ENCODE data around the gene NDUFAF8.

NDUFAF8 gene

DNA sequence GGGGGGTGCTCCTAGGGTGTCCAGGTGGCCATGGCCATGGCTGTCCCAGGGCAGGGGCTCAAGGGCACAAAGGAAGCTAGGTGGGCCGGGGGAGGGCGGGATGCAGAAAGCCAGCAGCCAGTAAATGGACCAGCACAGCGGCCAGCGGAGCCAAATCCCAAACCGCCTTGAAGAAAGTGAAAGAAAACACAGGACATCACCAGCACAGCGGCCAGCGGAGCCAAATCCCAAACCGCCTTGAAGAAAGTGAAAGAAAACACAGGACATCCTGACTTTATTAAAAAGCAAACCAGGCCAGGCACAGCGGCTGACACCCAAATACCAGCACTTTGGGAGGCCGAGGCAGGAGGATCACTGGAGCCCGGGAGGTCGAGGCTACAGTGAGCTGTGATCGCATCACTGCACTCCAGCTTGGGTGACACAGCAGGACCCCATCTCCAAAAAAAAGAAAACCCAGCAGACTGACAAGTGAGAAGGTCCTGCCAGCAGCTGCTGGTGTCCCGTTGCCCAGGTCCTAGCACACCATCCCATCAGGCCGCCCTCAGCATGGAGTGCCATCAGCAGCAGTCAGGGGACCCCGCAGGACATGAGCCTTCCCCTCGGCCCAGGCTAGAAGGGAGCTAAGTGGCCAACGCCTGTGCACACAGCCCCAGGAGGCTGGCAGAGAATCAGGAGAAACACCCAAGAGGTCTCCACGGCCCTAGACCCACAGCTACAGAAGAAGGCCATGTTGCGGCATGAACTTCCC is 39.0 kb downstream of the NDUFAF8 start:
- DNase-seq, result no peak

DNA sequence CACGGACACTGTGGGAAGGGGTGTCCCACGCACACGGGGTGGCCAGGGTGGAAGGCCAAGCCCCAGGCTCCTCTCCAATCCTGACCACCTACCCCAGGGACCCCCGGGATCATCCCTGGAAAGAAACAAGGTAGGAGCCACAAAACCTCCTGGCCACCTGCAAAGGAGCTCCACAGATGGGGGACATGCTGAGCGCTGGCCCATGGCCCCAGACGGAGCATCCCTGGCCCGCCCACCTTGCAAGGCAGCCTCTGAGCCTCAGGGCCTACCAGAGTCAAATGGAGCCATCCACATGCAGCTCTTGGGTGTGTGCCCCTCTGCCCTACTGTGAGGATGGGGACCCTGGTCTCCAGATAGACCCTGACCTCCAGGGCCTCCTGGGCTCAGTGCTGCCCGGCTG is 39.7 kb downstream of the NDUFAF8 start:
- DNase-seq, result no peak

DNA sequence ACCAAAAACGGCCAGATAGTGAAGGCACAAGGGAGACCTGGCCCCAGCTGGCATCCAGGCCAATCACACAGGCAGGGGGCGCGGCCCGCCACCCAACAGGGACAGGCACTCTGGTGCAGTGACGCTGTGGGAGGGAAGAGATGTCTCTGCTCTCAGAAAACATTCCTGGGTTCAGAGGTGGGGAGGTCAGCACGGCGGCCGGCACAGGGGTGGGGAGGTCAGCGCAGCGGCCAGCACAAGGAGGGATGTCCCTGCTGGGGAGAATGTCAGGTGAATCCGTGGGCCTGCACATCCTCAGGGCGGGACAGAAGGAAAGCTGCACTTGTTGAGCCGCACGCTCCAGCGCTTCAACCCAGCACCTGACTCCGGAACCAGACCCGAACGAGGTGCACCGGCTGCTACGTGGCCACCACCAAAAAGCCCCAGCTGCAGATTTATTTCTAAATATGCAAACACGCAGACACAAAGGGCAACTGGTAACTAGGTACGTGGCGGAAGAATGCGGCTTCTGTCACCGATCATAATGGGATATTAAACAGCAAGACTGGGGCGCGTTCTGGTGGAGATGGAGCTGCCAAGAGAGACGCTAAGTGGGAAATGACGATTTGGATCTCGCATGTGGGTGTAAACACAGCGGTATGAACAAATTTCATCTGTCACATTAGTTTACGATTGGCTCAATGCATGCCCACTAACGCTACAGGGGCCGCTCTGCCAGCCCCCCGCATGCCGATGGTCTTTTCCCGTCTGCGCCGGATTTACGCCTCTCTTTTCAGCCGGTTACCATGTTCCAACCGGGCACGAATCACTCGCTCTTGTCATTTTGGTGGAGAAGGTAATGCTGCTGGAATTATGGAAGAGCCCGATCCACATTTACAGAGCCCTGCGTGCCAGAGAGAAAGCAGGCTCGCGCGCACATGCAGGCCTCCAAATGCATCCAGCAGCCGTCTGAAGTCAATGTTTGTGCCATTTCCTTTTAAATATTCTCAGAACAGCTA is 40.5 kb downstream of the NDUFAF8 start:
- DNase-seq, result no peak

DNA sequence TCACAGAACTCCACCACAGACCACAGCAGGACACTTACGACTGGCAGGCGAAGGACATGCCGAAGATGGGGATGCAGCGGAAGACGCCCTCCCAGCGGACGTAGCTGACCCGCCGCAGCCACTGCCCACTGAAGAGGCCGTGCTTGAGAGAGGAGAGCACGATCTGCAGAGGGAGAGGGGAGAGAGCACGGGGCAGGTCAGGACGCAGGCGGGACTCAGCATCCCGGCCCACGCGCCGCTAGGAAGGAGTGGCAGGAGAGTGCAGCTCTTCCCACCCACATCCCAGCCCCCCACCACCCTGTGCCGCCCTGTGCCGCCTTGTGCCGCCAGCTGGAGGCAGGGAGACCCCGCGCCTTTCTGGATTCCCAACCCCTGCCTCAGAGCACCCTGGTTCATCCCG is 41.5 kb downstream of the NDUFAF8 start:
- DNase-seq, result no peak

DNA sequence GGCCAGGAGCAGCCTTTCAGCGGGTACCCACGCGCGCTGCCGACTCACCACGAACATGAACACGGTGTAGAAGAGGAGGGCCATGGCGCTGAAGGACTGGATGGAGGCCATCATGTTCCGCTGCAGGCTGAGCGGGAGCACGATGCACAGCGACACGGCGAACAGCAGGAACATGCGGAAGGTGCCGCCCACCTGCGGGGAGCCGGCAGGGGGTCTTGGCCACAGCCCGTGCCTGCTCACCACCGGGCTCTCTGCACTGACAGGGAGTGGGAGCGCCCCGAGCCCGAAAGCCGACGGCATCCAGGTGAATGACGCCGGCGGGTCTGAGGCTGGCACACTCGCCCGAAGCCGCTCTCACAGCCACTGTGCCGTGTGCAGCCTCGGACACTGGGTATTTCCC is 43.0 kb downstream of the NDUFAF8 start:
- no peak for DNase-seq

DNA sequence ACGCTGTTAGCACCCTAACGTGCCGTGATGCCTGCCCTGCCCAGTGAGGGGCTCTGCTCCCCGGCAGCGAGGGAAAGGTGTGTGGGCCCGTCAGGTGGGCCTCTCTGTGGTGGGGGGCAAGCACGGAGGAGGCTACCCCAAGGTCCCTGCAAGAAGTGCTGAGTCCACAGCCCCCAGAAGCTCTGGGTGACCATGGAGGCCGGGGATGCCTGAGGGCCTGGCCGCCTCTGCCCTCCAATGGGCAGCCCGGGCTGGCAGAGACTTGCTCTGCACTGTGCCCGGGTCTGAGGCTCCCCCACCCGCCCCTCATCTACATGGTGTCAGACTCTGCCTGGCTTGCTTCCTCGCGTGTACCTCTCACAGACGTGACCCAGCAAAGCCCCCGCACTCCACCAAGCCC is 43.8 kb downstream of the NDUFAF8 start:
- DNase-seq, result no peak

DNA sequence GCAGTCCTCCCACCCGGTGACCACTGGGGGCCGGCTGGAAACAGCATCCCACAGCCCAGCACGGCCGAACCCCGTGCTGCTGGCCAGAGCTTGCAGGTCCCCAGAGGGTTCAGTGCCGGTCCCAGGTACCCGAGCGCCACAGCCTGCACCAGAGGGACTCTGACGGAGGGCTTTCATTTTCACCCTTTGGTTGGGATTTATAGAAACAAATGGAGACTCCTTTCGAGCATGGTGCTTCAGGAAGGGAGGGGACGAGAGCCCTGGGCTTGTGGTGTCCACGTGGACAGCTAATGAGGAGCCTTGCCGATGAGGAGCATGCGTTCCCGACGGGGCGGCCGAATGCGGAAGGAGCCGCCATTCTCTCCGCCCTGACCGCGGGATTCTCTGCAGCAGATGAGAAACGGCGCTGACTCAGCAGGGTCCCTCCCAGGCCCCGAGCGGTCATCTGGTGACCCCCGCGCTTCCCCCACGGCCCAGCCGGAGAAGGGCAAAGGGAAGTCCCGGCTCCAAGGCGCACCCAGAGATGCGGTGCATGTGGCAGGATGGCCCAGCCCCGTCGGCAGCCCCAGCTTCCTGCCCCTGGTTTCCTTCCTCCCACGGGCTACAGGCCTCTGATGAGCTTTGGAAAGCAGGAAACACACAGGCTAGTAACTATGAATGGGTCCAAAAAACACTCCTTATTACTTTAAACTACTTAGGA is 46.2 kb downstream of the NDUFAF8 start:
- peak; percentile 73 to 79 for DNase-seq

DNA sequence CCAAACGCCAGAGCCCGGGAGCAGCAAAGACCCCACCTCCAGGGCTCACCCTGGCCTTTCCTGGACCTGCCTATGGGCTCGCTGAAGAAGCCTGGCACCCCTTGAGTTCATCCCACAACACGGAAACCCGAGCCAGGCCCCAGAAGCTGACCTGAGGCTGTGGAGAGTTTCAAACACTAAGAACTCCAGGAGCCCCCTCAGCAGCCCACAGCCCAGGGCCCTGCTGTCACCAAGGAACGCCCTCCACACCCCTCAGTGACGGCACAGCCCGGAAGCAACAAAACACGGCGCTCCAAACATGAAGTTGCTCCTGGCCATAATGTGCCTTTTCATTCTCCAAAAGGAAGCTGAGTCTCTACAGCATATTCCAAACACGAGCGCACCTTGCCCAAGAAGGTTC is 46.8 kb downstream of the NDUFAF8 start:
- no peak for DNase-seq

DNA sequence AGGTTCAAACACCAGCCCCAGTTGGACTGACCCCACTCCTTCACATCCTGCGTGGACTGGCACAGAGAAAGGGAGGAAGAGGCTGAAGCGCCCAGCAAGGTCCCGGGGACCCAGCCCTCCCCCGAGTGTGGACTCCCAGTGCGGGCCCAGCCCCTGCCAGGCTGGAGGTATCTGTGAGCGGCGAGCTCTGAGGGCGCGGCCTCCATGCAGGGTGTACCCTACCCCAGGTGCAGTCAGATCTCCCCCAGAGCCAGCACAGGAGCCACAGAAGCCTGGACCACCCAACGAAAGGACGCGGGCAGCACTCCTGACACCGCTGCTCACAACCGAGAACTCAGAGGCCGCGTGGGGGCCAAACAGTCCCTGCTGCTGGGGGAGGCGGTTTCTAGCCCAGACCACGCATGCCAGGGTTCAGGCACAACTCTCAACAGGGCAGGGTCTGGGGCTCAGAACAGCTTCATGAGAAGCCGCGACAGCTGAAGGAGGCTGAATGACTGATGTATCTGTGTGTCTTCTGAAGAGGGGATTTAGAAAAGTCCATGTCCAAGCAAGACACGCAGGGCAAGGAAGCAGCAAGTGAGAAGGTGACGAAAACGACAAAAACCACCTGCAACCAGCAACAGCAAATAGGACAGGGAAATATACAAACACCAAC is 47.5 kb downstream of the NDUFAF8 start:
- DNase-seq, result no peak

DNA sequence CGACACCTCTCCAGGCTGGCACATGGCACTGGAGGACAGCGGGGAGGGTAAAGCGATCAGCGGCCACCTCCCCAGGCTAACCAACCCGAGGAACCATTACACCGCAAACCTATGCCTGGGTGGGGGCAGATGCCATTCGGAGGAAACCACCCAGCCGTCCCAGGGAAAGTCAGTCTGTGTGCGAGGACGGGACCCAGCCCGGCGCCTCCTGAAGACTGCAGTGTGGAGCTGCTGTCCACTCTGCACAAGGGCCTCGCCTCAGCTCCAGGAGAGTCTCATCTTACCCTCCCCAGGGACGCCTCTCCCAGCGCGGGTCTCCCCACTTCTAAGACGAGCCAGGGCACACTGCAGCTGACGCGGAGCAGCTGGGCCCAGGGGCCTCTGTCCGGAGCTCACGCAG is 48.0 kb downstream of the NDUFAF8 start:
- no peak for DNase-seq

DNA sequence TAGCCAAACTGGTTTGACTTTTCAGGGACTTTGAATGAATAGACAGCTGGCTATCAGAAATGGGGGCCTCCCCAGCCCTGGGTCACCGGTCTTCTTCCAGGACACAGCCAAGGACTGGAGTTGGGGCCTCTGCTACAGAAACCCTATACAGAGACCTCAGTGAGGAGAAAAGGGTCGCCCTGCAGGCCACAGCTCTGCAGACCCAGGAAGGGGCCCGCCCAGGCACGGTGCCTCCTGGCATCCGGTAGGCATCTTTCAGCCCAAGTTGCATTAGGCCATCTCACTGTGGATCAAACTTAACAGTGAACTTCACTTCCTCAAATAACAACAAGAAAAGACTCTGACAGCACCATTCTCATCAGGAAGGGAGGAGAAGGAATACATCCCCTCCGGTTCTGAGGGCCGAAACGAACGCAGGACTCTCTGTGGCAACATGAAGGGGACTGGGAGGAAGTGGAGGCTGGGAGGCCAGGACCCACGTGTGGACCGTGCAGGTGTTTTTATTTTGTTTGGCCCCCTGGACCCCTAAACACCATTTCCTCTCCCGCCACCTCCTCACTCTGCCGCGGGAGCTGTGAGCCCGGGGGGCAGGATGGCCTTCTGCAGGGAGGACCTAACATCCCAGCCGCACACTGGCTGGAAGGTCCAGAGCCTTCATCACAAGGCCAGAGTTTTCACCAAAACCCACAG is 48.8 kb downstream of the NDUFAF8 start:
- no peak for DNase-seq

DNA sequence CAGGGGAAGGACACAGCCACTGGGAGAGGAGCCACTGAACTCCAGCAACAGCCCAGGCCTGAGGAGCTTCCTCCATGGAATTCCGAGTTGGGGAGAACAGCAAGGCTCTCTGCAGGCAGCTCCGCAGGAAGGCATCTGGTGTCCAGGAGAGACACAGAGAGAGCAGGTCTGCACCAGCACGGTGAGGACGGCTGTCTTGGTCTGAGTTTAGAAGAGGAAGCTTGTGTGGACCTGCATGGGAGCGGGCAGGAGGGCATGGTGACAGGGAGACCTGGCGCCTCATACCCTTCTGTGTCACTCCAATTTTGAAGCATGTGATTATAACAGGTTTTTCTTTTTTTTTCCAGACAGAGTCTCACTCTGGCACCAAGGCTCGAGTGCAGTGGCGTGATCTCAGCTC is 49.6 kb downstream of the NDUFAF8 start:
- no peak for DNase-seq

DNA sequence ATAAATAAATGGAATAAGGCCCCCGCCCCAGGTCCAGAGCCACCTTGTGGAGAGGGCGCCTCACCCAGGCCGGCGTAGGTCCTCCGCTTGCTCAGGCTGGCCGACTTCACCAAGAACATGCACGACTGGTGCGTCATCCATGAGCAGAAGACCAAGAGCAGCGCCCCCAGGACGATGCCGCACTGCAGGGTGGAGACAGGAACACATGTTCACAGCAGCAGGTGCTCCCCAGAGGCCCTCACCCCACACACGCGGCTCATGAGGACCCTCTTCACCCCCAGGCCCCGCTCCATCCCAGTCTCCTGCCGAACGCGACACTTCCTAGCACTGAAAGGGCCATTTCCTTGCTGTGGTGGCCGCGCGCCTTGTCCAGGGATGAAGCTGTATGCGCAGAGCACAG is 50.5 kb downstream of the NDUFAF8 start:
- no peak for DNase-seq

DNA sequence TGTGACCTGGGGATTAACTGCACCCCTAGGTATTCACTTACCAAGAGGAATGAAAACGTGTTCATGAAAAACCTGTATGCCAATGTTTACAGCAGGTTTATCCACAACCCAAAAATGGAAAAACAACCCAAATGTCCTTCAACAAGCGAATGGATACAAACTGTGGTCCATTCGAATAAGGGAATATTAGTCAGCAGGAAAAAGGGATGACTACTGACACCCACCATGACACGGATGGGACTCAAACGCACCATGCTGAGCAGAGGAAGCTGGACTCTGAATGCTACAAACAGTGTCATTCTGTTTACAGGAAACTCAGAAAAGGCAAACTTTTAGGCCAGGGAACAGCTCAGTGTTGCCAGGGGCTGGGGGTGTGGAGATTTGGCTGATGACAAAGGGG is 51.1 kb downstream of the NDUFAF8 start:
- no peak for DNase-seq
